ENCODE measurements around the gene KCNC3.
A peak's percentile ranks its signal among the peaks of the same experiment; 100 is the strongest.

The KCNC3 gene

DNA sequence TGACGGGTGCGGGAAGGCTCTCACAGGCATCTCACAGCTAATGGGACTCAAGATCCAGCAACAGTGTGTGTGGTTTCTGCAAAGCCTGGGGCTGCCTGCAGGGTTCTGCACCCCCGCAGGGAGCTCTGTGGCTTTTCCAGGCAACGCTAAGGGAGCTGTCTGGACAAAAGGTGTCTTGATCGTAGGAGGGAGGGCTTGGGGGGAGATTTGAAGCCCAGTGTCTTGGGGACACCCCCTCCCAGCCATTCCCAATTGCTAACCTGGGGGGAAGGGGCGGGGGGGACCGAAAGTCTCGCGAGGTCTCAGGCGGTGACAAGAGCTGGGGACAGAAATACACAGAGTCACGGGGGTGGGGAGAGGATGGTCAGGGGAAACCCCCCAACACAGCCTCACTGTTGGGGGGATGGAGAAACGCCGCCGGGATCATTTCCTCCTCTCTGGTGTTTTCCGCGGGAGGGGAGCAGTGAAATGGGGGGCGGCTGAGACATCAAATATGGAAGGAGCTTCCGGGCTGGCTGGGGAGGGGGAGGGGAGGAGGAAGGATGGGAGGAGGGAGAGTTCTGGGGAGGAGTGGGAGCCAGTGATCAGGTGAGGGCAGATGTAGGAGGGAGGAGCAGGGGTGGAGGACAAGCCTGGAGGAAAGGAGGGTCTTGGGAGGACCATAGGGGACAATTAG is 13.3 kb downstream of the KCNC3 start:
- H3K4me3 ChIP-seq (ENCODE audit: low read depth, low read length), result peak overlapping the region; percentile 59
- H3K4me1 ChIP-seq (ENCODE audit: control insufficient read depth, insufficient read depth, low read length), result no peaks in the 10 kb centered on the region
- peaks cover 6% of the 10 kb centered on the region; the same call in 1 of the 2 replicates for H3K36me3 ChIP-seq (ENCODE audit: control insufficient read depth, insufficient read depth, low read length)
- H3K27me3 ChIP-seq (ENCODE audit: control insufficient read depth, insufficient read depth, low read length), result peaks cover 9% of the 10 kb centered on the region; the same call in 1 of the 2 replicates
- H3K27ac ChIP-seq (ENCODE audit: low read depth, low read length), result peak overlapping the region; percentile 69; the same call in 1 of the 2 replicates
- no peaks in the 10 kb centered on the region for H3K9me3 ChIP-seq (ENCODE audit: control insufficient read depth, insufficient read depth, low read depth, low read length)
- H3K9ac ChIP-seq (ENCODE audit: low read length), result peak overlapping the region; percentile 78

DNA sequence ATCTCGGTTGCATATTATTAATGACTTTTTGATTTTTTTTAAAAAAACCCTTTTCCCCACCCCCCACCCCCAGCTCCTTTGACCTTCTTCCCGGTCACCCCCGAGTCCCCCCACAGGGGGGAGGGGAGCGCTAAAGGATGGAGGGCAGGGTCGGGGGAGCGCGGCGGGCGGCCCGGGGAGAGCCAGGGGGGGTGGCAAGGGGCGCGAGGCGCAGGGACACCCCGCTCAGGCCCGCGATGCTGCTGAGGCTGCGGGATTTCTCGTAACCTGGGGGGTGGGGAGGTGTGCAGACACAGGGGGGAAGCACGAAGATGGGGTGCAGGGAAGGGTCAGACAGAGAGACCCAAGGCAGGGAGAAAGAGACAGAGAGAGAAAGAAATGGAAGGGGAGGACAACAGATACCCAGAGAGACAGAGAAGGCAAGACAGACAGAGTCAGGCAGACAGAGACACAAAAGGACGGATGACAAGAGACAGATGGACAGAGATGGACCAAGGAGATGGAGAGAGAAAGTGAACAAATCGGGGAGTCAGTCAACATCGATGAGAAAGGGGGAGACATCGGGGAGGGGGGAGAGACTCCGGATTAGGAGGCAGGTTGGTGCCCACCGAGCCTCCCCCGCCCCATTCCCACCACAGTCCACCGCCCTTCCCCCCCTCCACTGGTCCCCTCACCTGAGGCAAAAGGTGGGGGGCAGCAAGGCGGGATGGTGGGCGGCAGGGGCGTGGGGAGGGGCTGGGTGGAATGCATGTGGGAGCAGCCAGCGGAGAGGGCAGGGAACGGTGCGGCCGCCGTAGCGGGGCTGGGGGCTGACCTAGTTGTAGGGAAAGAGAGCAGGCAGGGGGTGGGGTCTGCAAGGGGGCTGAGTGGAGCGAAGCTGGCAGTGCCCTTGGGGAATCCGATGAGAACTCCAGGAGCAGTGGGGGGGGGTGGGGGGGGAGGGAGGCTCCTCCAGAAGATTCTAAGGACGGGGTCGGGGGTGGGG is 14.2 kb downstream of the KCNC3 start:
- Histone ChIP-seq H3K27ac (ENCODE audit: low read depth, low read length) (peak overlapping the region; percentile 37; the same call in 1 of the 2 replicates), H3K27me3 (ENCODE audit: control insufficient read depth, insufficient read depth, low read length) (peaks cover 9% of the 10 kb centered on the region; the same call in 1 of the 2 replicates), H3K9me3 (ENCODE audit: control insufficient read depth, insufficient read depth, low read depth, low read length) (no peaks in the 10 kb centered on the region), H3K9ac (ENCODE audit: low read length) (peak overlapping the region; percentile 56), H3K36me3 (ENCODE audit: control insufficient read depth, insufficient read depth, low read length) (peaks cover 6% of the 10 kb centered on the region; the same call in 1 of the 2 replicates), H3K4me1 (ENCODE audit: control insufficient read depth, insufficient read depth, low read length) (no peaks in the 10 kb centered on the region), H3K4me3 (ENCODE audit: low read depth, low read length) (peak overlapping the region; percentile 74)

DNA sequence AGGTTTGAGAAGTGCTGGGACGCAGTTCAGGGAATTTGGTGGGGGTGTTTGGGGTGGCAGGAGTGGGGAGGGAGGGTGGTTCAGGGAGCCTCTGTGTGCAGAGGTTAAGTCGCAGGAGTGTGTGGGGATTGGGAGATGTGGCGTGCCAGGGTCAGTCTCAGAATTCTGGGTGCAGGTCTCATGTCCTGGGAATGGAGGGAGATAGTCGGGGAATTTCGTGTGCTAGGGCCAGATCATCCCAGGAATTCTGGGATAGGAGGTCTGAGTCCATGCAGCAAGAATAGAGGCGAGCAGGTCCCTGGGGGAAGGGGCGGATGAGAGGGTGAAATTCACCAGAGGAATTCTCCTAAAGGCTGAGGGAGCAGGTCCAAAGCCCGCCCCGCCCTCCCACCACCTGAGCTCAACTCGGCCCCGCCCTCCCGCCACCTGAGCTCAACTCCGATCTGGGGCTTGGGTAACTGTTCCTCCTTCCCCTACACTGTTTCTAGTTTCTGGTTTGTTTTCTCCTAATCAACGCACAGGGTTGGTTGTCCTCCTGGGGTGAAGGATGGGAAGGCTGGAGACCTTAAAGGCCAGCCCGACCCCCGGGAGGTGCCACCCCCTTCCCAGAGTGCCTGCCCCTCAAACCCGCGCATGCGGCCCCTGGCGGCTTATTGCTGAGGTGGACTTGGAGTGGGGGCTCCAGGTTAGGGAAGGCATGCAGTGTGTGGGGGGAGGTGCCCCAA is 15.2 kb downstream of the KCNC3 start:
- Histone ChIP-seq H3K27ac (ENCODE audit: low read depth, low read length) (no peak overlapping the region), H3K36me3 (ENCODE audit: control insufficient read depth, insufficient read depth, low read length) (peaks cover 4% of the 10 kb centered on the region; the same call in 1 of the 2 replicates), H3K4me3 (ENCODE audit: low read depth, low read length) (peak overlapping the region; percentile 74), H3K9ac (ENCODE audit: low read length) (peak overlapping the region; percentile 20), H3K27me3 (ENCODE audit: control insufficient read depth, insufficient read depth, low read length) (peaks cover 12% of the 10 kb centered on the region; the same call in 1 of the 2 replicates), H3K4me1 (ENCODE audit: control insufficient read depth, insufficient read depth, low read length) (no peaks in the 10 kb centered on the region), H3K9me3 (ENCODE audit: control insufficient read depth, insufficient read depth, low read depth, low read length) (no peaks in the 10 kb centered on the region)

DNA sequence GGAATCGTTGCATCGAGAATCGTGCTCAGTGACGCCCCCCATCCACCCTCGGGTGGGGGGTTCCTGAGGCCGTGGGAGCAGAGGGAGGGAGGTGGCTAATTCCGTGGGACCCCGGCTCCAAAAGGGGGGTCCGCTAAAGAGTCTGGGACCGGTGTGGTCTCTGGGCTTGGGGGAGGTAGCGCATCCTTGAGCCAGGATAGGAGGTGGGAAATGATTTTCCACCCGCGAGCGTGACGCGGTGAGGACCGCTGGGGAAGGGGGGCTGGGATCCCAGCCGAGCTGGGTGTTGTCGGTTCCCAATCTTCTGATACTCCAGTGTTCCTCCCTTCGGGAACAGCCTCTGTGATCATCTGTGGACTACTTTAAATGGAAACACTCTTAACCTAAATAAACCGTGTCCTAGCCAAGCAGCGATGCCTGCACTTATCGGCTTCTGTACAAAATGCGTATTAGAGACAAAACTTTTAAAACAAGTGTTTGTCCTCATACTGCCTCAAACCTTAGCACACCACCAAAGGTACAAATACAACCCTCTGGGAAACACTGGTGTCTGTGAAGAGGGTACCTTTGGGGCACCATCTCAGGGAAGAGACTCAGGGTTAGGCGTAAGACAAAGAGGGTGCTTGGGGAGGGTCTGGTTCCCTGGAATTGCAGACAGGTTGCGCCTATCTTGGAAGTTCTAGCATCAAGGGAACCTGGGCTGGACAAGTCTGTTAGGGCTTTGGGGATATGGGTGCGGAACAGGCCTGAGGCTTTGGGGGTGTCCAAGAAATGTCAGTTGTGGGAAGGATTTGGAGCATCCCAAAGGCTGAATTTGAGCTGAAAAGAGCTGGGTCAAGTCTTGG is 16.0 kb downstream of the KCNC3 start:
- Histone ChIP-seq H3K4me1 (ENCODE audit: control insufficient read depth, insufficient read depth, low read length) (no peaks in the 10 kb centered on the region), H3K4me3 (ENCODE audit: low read depth, low read length) (peak overlapping the region; percentile 74), H3K27me3 (ENCODE audit: control insufficient read depth, insufficient read depth, low read length) (peaks cover 18% of the 10 kb centered on the region), H3K27ac (ENCODE audit: low read depth, low read length) (no peak overlapping the region), H3K9me3 (ENCODE audit: control insufficient read depth, insufficient read depth, low read depth, low read length) (no peaks in the 10 kb centered on the region; the same call in 1 of the 2 replicates), H3K9ac (ENCODE audit: low read length) (peak overlapping the region; percentile 32), H3K36me3 (ENCODE audit: control insufficient read depth, insufficient read depth, low read length) (no peaks in the 10 kb centered on the region)

DNA sequence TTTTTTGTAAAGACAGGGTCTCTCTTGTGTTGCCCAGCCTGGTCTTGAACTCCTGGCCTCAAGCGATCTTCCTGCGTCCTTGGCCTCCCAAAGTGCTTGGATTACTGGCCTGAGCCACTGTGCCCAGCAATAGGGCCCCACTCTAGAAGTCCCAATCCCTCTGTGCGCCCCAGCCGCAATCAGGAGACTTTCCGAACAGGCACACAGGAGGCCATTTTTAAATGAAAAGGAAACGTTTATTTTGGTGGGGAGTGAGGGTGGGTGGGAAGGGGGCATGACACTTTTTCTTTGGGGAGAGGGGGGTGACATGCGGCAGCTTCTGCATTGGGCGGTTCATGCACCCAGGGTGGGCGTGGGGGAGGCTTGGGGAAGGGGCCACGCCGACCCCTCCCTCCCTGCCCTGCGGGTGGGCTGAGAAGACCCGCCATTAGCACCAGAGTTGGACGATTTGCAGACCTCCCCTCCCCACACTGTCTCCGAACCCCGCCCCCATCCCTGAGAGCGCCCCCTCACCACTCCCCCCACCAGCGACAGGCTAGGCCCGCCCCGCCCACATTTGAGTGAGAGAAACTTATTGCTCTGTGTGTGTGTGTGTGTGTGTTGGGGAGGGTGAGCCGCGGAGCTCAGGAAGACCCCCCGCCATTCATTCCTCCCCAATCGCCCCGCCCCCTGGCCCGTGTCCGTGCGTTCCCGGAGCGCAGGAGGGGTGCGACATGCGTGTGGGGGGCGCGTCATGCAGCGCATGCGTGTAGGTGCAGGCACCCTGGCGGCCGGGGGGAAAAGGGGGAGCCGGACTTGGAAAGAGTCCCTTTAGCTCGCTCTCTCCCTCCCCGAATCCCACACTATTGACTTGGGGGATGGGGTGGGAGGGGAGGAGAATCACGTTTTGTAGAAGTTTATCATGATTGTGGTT is 17.2 kb downstream of the KCNC3 start:
- H3K4me1 ChIP-seq (ENCODE audit: control insufficient read depth, insufficient read depth, low read length), result no peaks in the 10 kb centered on the region
- H3K9ac ChIP-seq (ENCODE audit: low read length), result peak overlapping the region; percentile 49
- peaks cover 10% of the 10 kb centered on the region; the same call in 1 of the 2 replicates for H3K9me3 ChIP-seq (ENCODE audit: control insufficient read depth, insufficient read depth, low read depth, low read length)
- H3K36me3 ChIP-seq (ENCODE audit: control insufficient read depth, insufficient read depth, low read length), result no peaks in the 10 kb centered on the region
- H3K27ac ChIP-seq (ENCODE audit: low read depth, low read length), result no peak overlapping the region; the same call in 1 of the 2 replicates
- H3K27me3 ChIP-seq (ENCODE audit: control insufficient read depth, insufficient read depth, low read length), result peaks cover 18% of the 10 kb centered on the region
- H3K4me3 ChIP-seq (ENCODE audit: low read depth, low read length), result peak overlapping the region; percentile 74

DNA sequence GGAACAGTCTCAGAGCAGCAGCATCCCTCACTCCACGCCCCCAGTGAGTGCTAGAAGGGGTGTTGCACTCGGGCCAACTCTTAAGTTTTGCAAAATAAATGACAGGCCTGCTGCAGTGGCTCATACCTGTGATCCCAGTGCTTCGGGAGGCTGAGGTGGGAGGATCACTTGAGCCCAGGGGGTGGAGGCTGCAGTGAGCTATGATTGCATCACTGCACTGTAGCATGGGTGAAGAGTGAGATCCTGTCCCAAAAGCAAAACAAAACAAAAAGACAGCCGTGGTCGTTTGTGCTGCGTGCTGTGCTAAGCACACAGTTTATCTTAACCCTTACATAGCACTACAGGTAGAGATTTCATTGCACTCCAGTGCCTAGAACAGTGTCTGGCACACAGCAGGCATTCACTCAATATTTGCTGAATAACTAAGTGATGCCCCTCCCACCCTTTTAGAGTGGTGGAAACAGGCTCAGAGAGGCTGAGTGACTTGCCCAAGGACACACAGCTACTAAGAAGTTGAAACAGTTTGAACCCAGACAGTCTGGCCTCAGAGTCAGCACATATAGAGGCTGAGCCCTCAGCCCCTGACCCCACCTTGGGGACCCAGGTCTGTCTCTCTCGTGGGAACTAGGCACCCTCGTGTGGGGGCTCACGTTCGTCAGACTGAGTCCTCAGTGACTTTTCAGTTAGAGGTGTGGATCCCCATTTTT is 18.3 kb downstream of the KCNC3 start:
- no peak overlapping the region for H3K27ac ChIP-seq (ENCODE audit: low read depth, low read length)
- H3K4me3 ChIP-seq (ENCODE audit: low read depth, low read length), result no peak overlapping the region
- peaks cover 18% of the 10 kb centered on the region for H3K27me3 ChIP-seq (ENCODE audit: control insufficient read depth, insufficient read depth, low read length)
- H3K4me1 ChIP-seq (ENCODE audit: control insufficient read depth, insufficient read depth, low read length), result no peaks in the 10 kb centered on the region
- peaks cover 10% of the 10 kb centered on the region; the same call in 1 of the 2 replicates for H3K9me3 ChIP-seq (ENCODE audit: control insufficient read depth, insufficient read depth, low read depth, low read length)
- H3K9ac ChIP-seq (ENCODE audit: low read length), result no peak overlapping the region
- H3K36me3 ChIP-seq (ENCODE audit: control insufficient read depth, insufficient read depth, low read length), result no peaks in the 10 kb centered on the region

DNA sequence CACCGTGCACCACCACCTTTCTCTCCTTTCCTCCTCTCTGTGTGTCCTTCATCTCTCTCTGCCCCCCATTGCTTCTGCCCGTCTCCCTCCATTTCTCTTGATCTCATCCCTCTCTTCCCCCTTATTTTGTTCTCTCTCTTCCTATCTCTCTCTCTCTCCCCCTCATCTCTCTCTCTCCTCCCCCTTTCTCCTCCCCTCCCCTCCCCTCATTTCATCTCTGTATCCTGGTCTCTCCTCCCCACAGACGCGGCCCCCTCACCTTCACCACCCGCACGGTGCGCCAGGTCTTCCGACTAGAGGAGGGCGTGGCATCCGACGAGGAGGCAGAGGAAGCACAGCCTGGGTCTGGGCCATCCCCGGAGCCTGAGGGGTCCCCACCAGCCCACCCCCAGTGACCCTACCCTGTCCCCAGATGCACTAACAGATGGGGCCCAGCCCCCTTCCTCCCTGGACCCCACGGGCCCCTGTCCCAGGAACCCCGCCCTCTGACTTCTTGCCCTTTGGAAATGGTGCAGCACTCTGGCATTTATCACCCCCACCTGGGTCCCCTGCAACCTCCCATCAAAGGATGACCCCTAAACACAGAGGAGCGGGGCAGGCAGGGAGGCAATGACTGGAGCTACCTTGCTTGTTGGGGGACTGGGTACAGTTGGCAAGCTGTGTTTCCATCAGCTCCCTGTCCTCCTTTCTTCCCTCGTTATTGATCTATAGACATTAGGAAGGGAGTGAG is 19.6 kb downstream of the KCNC3 start:
- no peak overlapping the region for H3K27ac ChIP-seq (ENCODE audit: low read depth, low read length)
- H3K9ac ChIP-seq (ENCODE audit: low read length), result no peak overlapping the region
- H3K4me3 ChIP-seq (ENCODE audit: low read depth, low read length), result no peak overlapping the region
- H3K4me1 ChIP-seq (ENCODE audit: control insufficient read depth, insufficient read depth, low read length), result no peaks in the 10 kb centered on the region
- peaks cover 18% of the 10 kb centered on the region for H3K27me3 ChIP-seq (ENCODE audit: control insufficient read depth, insufficient read depth, low read length)
- peaks cover 10% of the 10 kb centered on the region; the same call in 1 of the 2 replicates for H3K9me3 ChIP-seq (ENCODE audit: control insufficient read depth, insufficient read depth, low read depth, low read length)
- no peaks in the 10 kb centered on the region for H3K36me3 ChIP-seq (ENCODE audit: control insufficient read depth, insufficient read depth, low read length)

DNA sequence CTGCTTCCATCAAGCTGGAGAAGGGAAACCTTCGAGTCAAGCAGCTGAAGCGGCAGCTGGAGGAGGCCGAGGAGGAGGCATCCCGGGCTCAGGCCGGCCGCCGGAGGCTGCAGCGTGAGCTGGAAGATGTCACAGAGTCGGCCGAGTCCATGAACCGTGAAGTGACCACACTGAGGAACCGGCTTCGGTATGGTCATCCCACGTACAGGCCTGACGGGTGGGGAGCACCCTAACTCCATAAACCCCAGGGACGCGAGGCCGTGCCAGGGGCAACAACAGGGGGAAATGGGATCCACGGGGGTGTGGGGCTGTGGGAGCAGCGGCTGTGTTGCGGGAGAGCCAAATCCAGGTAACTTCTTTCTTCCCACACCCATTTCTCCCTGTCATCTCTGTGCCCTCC is 20.2 kb downstream of the KCNC3 start:
- H3K4me3 ChIP-seq (ENCODE audit: low read depth, low read length), result no peak overlapping the region
- H3K27me3 ChIP-seq (ENCODE audit: control insufficient read depth, insufficient read depth, low read length), result peaks cover 18% of the 10 kb centered on the region
- H3K4me1 ChIP-seq (ENCODE audit: control insufficient read depth, insufficient read depth, low read length), result no peaks in the 10 kb centered on the region
- H3K27ac ChIP-seq (ENCODE audit: low read depth, low read length), result no peak overlapping the region
- H3K9me3 ChIP-seq (ENCODE audit: control insufficient read depth, insufficient read depth, low read depth, low read length), result peaks cover 10% of the 10 kb centered on the region; the same call in 1 of the 2 replicates
- H3K36me3 ChIP-seq (ENCODE audit: control insufficient read depth, insufficient read depth, low read length), result no peaks in the 10 kb centered on the region
- H3K9ac ChIP-seq (ENCODE audit: low read length), result no peak overlapping the region

Measured in HUES6 (cell line).